CD4-positive, alpha-beta T cell treated with Interleukin-6 at 100 ng/mL for 8 hours (primary cell): Measurements from ENCODE around the gene IL1R2.
"Not testable (repeated sequence)": the region's sequence is repeated elsewhere in the genome, so short reads cannot be mapped to it uniquely, and the experiment has no call there.

ENCODE experiments used
- DNase-seq: peaks from one replicate; pipeline ENCODE4 v3.0.0-alpha.2; 2020; ENCODE audit warnings: mixed read lengths, low spot score

Gene IL1R2

GRCh38 chr2:102061962-102062795, 70.4 kb downstream of the IL1R2 start:
- no peak for DNase-seq

- DNase-seq, result no peak
These were observed 71.0 kb downstream of the IL1R2 start for GRCh38 chr2:102062802-102063201.

- no peak for DNase-seq
These were observed 71.7 kb downstream of the IL1R2 start for GRCh38 chr2:102063487-102063911.

GRCh38 chr2:102063941-102064678, 72.3 kb downstream of the IL1R2 start:
- DNase-seq, result no peak

- no peak for DNase-seq
These were observed 73.2 kb downstream of the IL1R2 start for GRCh38 chr2:102064679-102065674.

- DNase-seq, result no peak
These were observed 74.0 kb downstream of the IL1R2 start for GRCh38 chr2:102065675-102066252.

GRCh38 chr2:102066554-102066953, 74.8 kb downstream of the IL1R2 start:
- no peak for DNase-seq

GRCh38 chr2:102068126-102068525, 76.4 kb downstream of the IL1R2 start:
- not testable (repeated sequence) for DNase-seq

- DNase-seq, result no peak
These were observed 77.7 kb downstream of the IL1R2 start for GRCh38 chr2:102069311-102069974.

- no peak for DNase-seq
These were observed 78.4 kb downstream of the IL1R2 start for GRCh38 chr2:102070058-102070642.

GRCh38 chr2:102072741-102073140, 81.0 kb downstream of the IL1R2 start:
- no peak for DNase-seq

- no peak for DNase-seq
These were observed 81.5 kb downstream of the IL1R2 start for GRCh38 chr2:102073168-102073724.

GRCh38 chr2:102074152-102074783, 82.5 kb downstream of the IL1R2 start:
- DNase-seq, result no peak

GRCh38 chr2:102075479-102075878, 83.7 kb downstream of the IL1R2 start:
- no peak for DNase-seq

GRCh38 chr2:102076512-102076911, 84.8 kb downstream of the IL1R2 start:
- DNase-seq, result no peak
